Middle frontal gyrus (tissue), 1 donor: Measurements from ENCODE around the gene PCDH18.
"Not testable (repeated sequence)": the region's sequence is repeated elsewhere in the genome, so short reads cannot be mapped to it uniquely, and the experiment has no call there.

Source experiments
- DNase-seq: peaks from one replicate; pipeline ENCODE4 v3.0.0-alpha.2; 2015; ENCODE audit warnings: low spot score; ENCODE audit errors: extremely low spot score

Gene PCDH18

DNA sequence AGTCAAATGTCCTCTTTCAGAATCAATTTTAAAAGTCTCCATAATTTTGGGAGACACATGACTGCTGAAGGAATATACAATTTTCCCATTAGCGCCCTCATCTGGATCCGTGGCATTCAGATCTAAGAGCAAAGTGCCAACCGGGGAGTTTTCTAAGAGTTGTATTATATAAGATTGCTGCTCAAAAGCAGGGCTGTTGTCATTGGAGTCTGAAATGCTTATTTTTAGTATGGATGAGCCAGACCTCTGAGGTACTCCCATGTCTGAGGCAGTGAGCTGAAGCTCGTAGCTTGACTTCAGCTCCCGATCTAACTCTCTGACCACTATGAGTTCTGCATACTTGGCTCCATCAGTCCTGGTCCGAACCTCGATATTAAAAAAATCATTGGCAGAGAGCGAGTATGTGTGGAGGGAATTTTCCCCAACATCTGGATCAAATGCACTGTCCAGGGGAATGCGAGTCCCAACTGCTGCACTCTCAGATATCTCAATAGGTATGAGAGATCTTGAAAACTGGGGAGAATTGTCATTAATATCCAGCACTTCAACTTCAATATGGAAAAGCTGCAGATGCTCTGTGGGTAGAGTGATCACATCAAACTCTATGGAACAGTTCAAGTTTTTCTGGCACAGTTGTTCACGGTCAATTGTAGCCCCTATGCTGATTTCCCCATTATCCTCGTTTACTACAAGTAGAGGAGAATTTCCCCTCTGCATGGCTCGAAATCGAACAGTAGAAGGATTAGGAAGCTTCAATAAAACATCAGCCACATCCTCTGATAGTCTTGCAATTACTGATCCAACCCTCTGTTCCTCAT, 917 bp downstream of the PCDH18 start:
- DNase-seq: no peak

DNA sequence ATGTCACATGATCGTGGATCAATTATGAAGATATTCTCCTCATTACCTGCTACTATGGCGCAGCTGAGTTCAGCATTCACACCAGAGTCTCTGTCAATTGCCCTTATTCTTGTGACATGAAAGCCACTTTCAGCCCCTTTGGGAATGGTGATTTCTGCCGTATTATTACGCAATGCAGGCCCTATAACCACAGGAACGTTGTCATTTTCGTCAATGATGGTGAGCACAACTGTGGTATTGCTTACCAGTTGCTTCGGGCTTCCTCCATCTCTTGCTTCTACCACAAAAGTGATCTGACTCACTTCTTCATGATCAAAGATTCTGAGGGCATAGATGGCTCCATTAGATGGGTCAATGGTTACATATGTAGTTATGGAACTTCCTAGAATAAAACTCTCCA, 2.1 kb downstream of the PCDH18 start:
- no peak for DNase-seq

DNA sequence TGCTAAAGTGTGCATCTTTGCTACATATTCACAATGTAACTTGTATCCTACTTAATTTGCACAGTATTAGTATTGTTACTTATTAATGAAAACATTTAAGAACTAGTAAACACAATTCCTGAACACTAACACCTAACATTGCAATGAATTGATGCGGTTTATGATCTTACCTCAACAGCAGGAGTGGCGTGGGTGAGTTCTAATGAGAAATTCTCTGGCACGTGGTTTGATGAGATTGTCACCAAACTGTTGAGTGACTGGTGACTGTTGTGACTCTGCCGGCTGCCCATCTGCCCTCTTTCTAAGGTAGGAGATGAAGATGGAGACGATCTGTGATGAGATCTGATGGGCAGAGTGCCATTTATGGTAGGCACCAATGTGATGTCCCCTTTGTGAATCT, 2.9 kb downstream of the PCDH18 start:
- no peak for DNase-seq

DNA sequence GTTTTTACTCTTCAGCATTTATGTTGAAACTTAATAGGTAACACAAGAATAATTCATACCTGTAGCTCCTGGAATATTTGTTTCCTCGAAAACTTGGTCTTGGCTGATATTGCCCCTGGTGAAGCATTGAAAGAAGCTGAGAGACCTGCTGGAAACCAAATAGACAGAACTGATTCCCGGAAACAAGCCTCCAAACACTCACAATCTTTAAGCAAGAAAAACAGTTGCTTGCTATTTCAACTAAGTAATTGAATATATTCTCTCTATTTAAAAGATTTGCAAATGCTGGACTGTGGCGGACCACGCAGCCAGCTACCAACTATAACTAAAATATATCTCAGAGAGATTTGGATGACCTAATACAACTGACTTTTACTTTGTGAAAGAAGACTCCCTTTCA, 3.6 kb downstream of the PCDH18 start:
- DNase-seq: no peak

DNA sequence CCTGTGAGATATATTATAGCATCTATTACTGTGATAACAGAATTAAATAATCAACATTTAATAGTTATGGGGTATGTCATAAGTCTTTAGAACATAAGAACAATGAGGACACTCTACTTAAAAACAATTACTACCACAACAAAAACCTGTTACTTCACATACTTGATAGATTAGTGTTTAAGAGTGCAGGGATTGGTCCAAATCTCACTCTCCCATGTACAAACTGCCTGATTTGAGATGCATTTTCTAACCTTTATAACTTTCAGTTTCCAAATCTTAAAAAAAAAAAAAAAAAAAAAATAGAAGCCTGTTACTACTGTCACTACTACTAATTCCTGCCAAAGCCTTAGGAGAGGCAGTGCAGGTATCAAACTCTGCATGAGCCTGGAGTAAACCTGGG, 5.6 kb downstream of the PCDH18 start:
- no peak for DNase-seq

DNA sequence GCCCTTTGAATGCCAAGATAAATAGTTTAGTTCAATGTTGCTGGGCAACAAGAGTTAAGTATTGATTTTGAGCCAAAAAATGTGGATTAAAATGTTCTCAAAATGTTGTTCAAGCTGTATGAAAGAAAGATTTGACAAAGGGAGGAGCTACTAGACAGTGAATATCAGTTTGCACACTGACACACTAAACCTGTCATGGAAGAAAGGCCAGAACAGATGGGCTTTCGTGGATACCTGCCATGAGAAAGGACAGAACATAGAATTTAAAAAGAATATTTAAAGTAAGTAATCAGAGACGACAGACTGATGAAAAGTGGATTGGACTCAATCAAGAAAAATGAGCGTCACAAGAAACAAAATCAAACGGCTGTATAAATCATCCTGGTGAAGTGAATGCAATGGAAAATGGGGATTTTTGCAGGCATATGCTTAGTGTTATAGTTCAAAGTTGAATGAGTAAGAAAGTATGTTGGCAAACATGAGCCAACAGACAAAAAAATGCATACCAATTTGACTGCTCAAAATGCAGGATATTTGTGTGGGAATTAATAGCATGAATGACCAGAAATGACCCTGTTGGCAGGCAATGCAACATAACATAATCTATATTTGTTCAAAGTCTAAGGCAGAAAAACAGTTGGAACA, 7.4 kb downstream of the PCDH18 start:
- no peak for DNase-seq

DNA sequence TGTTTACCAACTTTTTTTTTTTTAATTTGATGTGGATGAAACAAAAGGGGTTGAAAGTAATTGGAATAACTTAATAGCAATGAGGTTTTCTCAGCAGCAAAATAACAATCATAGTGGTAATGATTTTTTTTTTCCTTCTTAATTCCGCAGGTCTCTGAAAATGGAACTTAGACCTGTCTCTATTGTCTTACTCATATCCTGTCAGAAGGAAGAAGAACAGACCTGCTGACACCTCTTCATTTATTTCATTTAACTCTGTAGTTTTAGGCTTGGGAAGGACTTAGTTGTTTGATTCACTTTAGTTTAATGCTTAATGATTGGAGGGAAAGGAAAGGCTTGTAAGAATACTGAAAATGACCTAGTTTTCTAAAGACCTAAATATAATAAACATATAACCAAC, 9.0 kb downstream of the PCDH18 start:
- DNase-seq: no peak

DNA sequence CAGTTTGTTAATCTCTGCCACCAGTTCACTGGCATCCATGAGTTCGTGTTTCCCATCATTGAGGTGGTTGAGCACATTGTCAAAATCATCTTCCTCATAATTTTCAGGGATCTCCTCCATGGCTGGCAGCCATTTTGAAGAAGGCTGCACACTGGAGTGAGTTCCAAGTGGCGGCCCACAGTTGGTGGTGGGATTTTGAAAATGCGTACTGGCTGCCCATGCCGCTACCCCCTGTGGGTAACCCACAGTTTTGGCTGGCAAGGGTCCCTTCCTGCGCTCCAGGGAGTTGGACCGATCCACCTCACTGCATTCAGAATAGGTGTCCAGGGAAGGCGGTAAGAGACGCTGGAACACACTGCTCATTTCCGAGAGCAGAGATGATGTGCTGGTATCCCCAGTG, 11.2 kb downstream of the PCDH18 start:
- no peak for DNase-seq

DNA sequence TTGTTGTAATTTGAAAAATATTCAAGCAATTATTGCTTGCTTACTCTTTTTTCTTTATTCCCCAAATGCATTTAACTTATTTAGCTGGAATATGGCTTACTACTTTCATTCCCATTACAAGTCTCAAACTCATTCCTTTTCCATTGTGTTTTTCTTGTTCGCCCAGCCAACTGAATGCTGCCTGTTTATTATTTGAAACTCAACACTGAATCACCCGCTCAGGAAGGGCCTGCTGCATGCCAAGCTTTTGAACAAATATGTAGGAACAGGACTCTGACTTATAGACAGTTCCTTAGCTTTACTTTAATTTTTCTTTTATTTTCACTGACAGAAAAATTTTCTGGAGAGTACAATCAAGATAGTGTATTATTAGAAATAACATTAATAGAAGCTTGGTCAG, 12.9 kb downstream of the PCDH18 start:
- no peak for DNase-seq

DNA sequence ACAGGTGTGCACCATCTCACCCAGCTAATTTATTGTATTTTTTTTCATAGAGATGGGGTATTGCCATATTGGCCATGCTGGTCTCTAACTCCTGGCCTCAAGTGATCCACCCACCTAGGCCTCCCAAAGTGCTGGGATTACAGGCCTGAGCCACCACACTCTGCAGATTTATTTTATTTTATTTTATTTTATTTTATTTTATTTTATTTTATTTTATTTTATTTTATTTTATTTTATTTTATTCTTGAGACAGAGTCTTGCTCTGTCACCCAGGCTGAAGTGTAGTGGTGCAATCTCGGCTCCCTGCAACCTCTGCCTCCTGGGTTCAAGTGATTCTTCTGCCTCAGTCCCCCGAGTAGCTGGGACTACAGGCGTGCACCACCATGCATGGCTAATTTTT, 15.0 kb downstream of the PCDH18 start:
- DNase-seq: not testable (repeated sequence)

DNA sequence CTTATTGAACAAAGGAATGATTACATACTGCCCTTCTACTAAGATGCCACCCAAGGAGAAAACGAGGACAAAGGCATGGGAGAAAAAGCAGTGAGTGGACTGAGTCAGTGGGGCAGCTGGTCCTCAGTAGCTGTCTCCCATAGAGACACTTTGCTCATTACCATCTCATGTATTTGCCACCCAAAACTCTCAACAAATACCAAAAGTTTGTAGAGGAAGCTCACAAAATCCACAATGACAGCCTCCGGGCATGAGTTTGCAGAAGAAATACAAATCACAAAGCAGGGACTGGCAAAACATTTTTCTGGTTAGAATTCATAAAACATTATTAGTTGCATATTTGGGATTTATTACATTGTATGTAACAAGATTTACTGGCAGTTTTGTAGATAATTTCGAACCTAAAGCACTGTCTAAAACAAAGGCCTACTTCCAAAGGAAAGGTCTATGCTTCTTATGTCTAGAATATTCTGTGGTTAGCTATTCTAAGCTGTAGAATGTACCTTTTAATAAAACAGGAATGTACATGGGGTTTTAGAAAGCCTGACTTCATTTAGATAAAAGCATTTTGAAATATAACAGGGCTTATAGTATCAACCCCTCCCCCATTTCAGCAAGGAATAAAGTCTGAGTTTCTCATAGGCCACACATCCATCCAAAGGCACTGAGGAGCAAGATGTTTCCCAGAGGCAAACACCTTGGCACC, 17.7 kb downstream of the PCDH18 start:
- DNase-seq: no peak

DNA sequence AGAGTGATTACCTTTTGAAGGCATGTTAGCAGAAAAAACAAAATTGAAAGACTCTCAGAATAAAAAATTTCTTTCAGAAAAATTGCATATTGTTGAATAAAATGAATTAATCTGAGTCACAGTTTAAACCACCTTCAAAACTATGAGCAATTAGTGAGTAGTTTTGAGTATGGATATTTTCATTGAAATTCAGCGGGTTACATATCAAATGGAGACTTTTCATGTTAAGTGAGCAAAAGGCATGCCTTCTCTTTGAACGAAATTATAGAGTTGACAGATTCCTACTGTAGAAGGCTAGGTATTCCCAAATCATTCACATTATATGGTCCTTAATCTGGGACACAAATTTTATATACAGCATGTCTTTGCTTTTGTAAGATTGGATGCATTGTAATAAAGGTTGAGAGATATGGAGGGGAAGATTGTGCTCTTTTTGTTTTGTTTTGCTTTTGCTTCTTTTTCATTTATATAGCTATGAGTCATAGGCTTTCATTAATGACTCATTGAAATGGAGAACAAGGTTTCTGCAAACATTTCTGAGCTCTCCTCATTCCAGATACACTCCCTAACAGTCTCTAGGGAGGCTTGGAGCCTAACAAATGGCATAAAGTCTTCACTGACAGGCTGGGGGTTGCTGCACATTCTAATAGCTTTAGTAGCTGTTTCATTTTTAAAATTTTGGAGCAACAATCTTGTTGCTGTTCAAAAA, 21.6 kb downstream of the PCDH18 start:
- DNase-seq: no peak

DNA sequence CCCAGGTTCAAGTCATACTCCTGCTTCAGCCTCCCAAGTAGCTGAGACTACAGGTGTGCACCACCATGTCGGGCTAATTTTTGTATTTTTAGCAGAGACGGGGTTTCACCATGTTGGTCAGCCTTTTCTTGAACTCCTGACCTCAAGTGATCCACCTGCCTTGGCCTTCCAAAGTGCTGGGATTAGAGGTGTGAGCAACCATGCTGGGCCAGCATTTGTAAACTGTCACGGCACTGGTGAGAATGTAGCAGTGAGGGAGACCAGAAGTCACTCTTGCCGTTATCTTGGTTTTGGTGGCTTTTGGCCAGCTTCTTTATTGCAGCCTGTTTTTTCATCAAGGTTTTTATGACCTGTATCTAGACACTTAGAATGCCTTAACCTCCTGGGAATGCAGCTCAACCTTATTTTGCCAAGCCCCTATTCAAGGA, 22.4 kb downstream of the PCDH18 start:
- no peak for DNase-seq

DNA sequence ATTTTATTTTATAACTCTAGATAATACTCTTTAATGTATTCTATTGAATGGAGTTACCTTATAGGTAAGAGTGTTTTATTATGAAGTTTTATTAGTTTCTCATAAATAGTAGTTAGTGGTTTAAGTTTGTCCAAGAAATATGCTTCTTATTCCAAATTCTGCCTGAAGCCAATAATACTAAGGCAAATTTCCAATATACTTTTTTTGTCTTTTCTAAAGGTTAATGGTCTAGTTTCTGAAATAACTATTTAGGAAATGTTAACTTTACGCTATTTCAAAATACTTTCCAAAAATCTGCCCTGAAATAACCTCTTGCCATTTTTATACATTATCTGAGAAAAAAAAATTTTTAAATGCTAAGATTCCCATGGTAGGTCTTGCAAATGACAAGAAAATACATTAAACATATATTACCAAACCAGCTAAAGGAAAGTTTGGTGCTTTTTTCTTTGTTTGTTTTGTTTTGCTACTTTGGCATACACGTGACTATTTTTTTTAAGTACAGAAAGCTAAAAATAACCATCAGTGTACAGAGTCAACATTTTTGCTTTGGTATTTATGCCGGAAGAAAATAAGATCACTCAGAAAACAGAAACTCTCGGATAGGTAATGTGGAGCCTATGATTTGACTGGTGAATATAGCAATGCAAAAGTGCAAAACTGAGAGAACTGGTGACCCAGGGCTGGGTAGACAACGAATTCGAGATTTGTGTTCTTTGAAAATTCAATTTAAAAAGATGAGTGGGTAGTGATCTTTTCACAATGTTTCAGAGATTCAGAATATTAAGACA, 29.8 kb downstream of the PCDH18 start:
- no peak for DNase-seq

DNA sequence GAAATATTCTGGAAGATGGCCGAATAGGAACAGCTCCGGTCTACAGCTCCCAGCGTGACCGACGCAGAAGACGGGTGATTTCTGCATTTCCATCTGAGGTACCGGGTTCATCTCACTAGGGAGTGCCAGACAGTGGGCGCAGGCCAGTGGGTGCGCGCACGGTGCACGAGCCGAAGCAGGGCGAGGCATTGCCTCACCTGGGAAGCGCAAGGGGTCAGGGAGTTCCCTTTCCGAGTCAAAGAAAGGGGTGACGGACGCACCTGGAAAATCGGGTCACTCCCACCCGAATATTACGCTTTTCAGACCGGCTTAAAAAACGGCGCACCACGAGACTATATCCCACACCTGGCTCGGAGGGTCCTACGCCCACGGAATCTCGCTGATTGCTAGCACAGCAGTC, 36.0 kb downstream of the PCDH18 start:
- not testable (repeated sequence) for DNase-seq

DNA sequence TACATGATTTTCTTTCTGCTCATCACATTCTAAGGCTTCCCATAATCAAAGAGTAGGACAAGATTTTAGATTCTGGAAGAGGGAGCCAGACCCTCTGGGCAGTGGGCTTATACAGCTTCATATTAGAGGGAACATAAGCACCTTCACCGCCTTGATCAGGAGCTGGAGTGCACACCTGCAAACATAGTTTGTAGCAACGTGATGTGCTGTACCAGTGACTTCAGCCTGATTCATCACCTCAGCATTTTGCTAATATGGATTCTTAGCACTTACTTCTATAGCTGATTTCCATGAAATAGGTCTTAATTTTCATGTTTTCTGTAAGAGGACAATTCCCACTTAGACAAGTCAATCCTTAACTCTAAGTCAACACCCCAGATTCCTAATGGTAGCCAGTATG, 36.7 kb downstream of the PCDH18 start:
- no peak for DNase-seq

DNA sequence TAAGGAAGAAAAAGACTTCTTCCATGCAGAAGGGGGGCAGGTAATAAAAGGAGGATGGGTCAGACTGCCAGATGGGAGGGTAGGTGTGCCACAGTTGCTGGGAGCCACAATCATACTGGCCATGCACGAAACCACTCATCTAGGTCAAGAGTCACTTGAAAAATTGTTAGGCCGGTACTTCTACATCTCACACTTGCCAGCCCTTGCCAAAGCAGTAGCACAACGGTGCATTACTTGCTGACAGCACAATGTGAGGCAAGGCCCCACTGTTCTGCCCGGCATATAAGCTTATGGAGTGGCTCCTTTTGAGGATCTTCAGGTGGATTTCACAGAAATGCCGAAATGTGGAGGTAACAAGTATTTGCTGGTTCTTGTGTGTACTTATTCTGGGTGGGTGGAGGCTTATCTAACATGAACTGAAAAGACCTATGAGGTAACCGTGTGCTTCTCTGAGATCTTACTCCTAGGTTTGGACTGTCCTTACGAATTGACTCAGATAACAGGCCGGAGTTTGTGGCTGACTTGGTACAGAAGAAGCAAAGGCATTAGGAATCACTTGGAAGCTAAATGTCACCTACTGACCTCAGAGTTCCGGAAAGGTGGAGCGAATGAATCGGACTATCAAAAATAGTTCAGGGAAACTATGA, 48.9 kb downstream of the PCDH18 start:
- DNase-seq: not testable (repeated sequence)

DNA sequence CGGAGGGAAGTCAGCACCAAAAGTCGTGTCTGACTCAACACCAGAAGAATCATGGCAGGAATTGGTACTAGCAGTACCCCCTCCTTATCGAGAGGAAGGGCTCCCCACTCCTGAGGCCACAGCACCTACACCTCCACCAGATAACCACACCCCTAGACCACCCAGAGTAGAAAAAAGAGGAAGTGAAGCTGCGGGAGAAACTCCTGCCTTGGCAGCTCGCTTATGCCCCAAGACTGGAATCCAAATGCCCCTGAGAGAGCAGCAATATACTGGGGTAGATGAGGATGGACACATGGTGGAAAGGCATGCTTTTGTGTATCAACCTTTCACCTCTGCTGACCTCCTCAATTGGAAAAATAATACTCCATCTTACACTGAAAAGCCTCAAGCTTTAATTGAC, 52.6 kb downstream of the PCDH18 start:
- DNase-seq: not testable (repeated sequence)

DNA sequence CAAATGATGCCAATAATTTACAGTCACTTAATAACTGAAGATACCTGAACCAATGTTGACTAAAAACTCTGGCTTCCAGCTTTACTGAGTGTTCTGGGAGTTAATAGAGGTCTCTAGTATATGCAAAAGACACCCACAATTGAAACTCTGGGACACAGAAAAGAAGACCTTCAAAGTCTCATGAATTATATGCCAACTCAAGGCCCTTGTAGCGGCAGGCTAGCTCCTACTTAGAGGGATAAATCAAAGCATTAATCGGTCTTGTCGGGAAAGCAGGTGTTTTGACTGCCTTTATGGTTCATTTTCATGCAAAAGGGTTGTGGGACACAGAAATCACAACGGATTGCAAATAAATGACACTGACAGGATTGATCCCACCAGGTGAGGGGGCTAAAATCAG, 55.9 kb downstream of the PCDH18 start:
- no peak for DNase-seq

DNA sequence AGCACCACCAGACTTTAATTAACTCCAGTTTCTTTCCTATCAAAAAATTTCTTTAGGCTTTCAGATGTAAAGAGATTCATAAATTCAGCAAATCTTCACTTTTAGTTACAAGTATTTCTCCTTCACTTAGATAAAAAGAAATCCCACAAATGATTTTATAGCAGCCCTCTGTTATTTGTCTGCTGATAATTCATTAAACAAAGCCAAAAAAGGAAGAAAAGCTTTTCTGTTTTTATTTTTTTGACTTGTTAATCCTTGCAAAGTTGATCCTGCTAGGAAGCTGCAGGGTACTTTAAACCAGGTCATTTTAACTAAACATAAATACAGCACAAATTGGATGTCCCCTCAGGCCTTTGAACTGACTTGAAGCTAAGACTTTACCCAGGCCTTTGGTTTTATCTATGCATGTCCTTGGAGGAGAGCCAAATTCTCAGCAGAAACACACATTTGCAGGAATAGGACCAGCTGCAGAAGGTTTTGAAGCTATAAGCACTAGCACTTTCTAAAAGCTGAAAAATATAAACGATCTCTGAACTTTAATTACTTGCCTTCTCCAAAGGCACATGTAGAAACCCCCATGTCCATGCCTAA, 57.5 kb downstream of the PCDH18 start:
- no peak for DNase-seq
